ENCODE measurements around the gene CABP7.

- TF ChIP-seq, protein P1, sequence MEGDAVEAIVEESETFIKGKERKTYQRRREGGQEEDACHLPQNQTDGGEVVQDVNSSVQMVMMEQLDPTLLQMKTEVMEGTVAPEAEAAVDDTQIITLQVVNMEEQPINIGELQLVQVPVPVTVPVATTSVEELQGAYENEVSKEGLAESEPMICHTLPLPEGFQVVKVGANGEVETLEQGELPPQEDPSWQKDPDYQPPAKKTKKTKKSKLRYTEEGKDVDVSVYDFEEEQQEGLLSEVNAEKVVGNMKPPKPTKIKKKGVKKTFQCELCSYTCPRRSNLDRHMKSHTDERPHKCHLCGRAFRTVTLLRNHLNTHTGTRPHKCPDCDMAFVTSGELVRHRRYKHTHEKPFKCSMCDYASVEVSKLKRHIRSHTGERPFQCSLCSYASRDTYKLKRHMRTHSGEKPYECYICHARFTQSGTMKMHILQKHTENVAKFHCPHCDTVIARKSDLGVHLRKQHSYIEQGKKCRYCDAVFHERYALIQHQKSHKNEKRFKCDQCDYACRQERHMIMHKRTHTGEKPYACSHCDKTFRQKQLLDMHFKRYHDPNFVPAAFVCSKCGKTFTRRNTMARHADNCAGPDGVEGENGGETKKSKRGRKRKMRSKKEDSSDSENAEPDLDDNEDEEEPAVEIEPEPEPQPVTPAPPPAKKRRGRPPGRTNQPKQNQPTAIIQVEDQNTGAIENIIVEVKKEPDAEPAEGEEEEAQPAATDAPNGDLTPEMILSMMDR (IDR thresholded peaks at IDR 0.05; ENCODE audit: borderline replicate concordance, extremely low read depth, low read length, poor library complexity, severe bottlenecking), result no peak
- no peak for TF ChIP-seq EZH2 (IDR thresholded peaks at IDR 0.05; ENCODE audit: borderline replicate concordance, low read depth, low read length, severe bottlenecking)
These were observed 14.2 kb upstream of the CABP7 start for GRCh38 chr22:29705651-29706050.
